ENCODE data around the gene EPB42.

GRCh38 chr15:43226436-43227305 lies 5.9 kb upstream of the EPB42 start:
- TF ChIP-seq CTCF (IDR thresholded peaks at IDR 0.05; ENCODE audit: low read length), result no peak
- no peak for TF ChIP-seq EZH2 (IDR thresholded peaks at IDR 0.05; ENCODE audit: borderline replicate concordance, low read length)
